Heart left ventricle (tissue), 16 donors: ENCODE data around the gene FOXA2. TPM values are rescaled to one million over a fixed set of nuclear protein-coding genes. Genes with fewer than 3 reads are reported as not detected.

ENCODE experiments used
- ATAC-seq, 4 donors: fragments of 200-7000 bp; cut with Tn5 transposase; one replicate each; pipeline ENCODE4 v1.9.1; 2020 to 2022; ENCODE audit warnings: moderate library complexity in 4 of 4, mild to moderate bottlenecking in 3 of 4, moderate number of reproducible peaks in 1 of 4
- DNase-seq, 5 donors: peaks; one replicate each; pipeline ENCODE4 v3.0.0-alpha.2; 2020
- H3K27ac ChIP-seq, 12 donors: fragments of 200-600 bp; sonication (generic) in 4 of 12; one replicate each; pipeline versions ENCODE4 v1.5.0 to v1.8.0; 2016 to 2022; ENCODE audit warnings: mild to moderate bottlenecking in 2 of 12
- H3K27me3 ChIP-seq, 9 donors: fragments of 200-600 bp; sonication (generic) in 2 of 9; one replicate each; pipeline versions ENCODE4 v1.5.1 to v1.8.0; 2016 to 2022; ENCODE audit warnings: mild to moderate bottlenecking in 3 of 9
- H3K36me3 ChIP-seq, 9 donors: fragments of 200-600 bp; sonication (generic) in 2 of 9; one replicate each; pipeline versions ENCODE4 v1.5.0 to v1.8.0; 2018 to 2022; ENCODE audit warnings: mild to moderate bottlenecking in 2 of 9
- H3K4me1 ChIP-seq, 12 donors: fragments of 200-600 bp; sonication (generic) in 4 of 12; one replicate each; pipeline versions ENCODE4 v1.5.0 to v1.8.0; 2016 to 2022; ENCODE audit warnings: mild to moderate bottlenecking in 3 of 12
- H3K4me3 ChIP-seq, 12 donors: fragments of 200-600 bp; sonication (generic) in 4 of 12; one replicate each; pipeline versions ENCODE4 v1.5.0 to v1.8.0; 2017 to 2022; ENCODE audit warnings: mild to moderate bottlenecking in 9 of 12, moderate library complexity in 4 of 12
- H3K9me3 ChIP-seq, 12 donors: fragments of 200-600 bp; sonication (generic) in 4 of 12; one replicate each; pipeline versions ENCODE4 v1.5.0 to v1.8.0; 2016 to 2022; ENCODE audit warnings: mild to moderate bottlenecking in 1 of 12
- CTCF ChIP-seq, 12 donors: fragments of 200-600 bp; sonication (generic) in 4 of 12; IDR thresholded peaks; one replicate each; pipeline versions ENCODE4 v1.5.0 to v1.8.0; 2018 to 2022; ENCODE audit warnings: antibody characterized with exemption in 12 of 12, mild to moderate bottlenecking in 5 of 12
- POLR2A ChIP-seq, 2 donors: fragments of 450-650 bp; IDR thresholded peaks; one replicate each; pipeline ENCODE4 v1.6.1; 2017; ENCODE audit warnings: antibody characterized with exemption in 2 of 2, mild to moderate bottlenecking in 2 of 2, moderate library complexity in 2 of 2
- WGBS, 4 donors: extraction: QIAGEN DNeasy Blood & Tissue Kit in 2 of 4; methylation state at CpG; one replicate each; pipeline versions ENCODE4 v1.1.5 to v1.1.7; 2013 to 2018; 5-methylcytosine and 5-hydroxymethylcytosine counted together
- intact Hi-C, 10 donors: fragments of 100-400 bp; cut with DNase I; formaldehyde crosslinking; loops; one replicate each; pipeline versions ENCODE4 v1.11.1 to v1.14.2; 2022
- polyA plus RNA-seq, 2 donors: library from polyadenylated mRNA; stranded (reverse); fragments of 200-250 nt; gene quantifications; one replicate each; pipeline ENCODE4 v1.2.3, GENCODE V29; 2013
- total RNA-seq, 9 donors: library from RNA; depleted of rRNA in 2 of 9; stranded (reverse); fragments of >200 nt in 2 of 9; fragmentation: NEBNext Ultra II Directional in 3 of 9; extraction: Animal tissue kit (Norgen Biotek cat#: 25700) in 3 of 9; gene quantifications; one replicate each; pipeline versions ENCODE4 v1.1.0 to v1.2.4, GENCODE V29; 2016 to 2023
- donor health status: ischemic (EF 13 %, LVEDD 7.1; RV severe dilation, severe dysfunction).
- donor health status: healthy with polysubstance abuse.
- donor health status: DM: no; HTN: yes; CAD: no.
- donor health status: DM: no; HTN: no; CAD: no.
- donor health status: ischemic (EF 25% LVEDD 6.9; RV normal size, moderate dysfunction).
- donor health status: ischemic (EF 25% LVEDD 5.7; RV mildly dilated, moderate dysfunction).
- donor health status: healthy.
- donor health status: DM: yes; HTN: yes; CAD: no.
- donor health status: ischemic (EF 35%, LVEDD 5.7; RV mildly dilated, moderate dysfunction).
- donor health status: nonischemic (EF 11% LVEDD 7.7; RV severe dilation, severe dysfunction).
- donor health status: DM: yes; HTN: yes; CAD: no.
- donor health status: PGD.
- donor health status: ischemic (EF 29% LVEDD 5.4; RV normal size, mild dysfunction).
- donor health status: nonischemic (EF 23%, LVEDD 6.1; RV moderate dilation, normal function).

Gene FOXA2
- total and polyA plus RNA-seq, 11 donors = not detected

- Histone ChIP-seq H3K4me1 (no peaks in the 10 kb centered on the region), H3K27me3 (peaks cover 0 to 18% (median 0%) of the 10 kb centered on the region in 9 donors), H3K36me3 (no peaks in the 10 kb centered on the region), H3K27ac (no peak overlapping the region), H3K4me3 (no peak overlapping the region), H3K9me3 (no peaks in the 10 kb centered on the region)
- DNase-seq = no peak
- intact Hi-C loops = no loop called here
- WGBS, 4 donors = 71 to 76% (median 74%) methylated on average over 10 of the region's 10 CpGs
- ATAC-seq = no peak
- TF ChIP-seq POLR2A (IDR thresholded peaks at IDR 0.05) (no peak), CTCF (IDR thresholded peaks at IDR 0.05) (no peak)
Observed at GRCh38 chr20:22533823-22534751, 50.3 kb downstream of the FOXA2 start.

GRCh38 chr20:22532598-22532997 lies 51.8 kb downstream of the FOXA2 start:
- Histone ChIP-seq H3K4me3 (no peak overlapping the region), H3K9me3 (no peaks in the 10 kb centered on the region), H3K27ac (no peak overlapping the region), H3K27me3 (peaks cover 0 to 19% (median 0%) of the 10 kb centered on the region in 9 donors), H3K36me3 (no peaks in the 10 kb centered on the region), H3K4me1 (no peaks in the 10 kb centered on the region)
- WGBS, 4 donors = 67 to 77% (median 71%) methylated on average over 3 of the region's 3 CpGs
- TF ChIP-seq CTCF (IDR thresholded peaks at IDR 0.05) = no peak
- TF ChIP-seq POLR2A (IDR thresholded peaks at IDR 0.05) = no peak
- intact Hi-C loops = no loop called here
- DNase-seq (no peak), ATAC-seq (no peak)

- ATAC-seq (no peak), DNase-seq (no peak)
- TF ChIP-seq POLR2A (IDR thresholded peaks at IDR 0.05) (no peak), CTCF (IDR thresholded peaks at IDR 0.05) (no peak)
- Histone ChIP-seq H3K4me1 (no peaks in the 10 kb centered on the region), H3K27me3 (peaks cover 0 to 16% (median 0%) of the 10 kb centered on the region in 9 donors), H3K27ac (no peak overlapping the region), H3K9me3 (no peaks in the 10 kb centered on the region), H3K36me3 (no peaks in the 10 kb centered on the region), H3K4me3 (no peak overlapping the region)
- intact Hi-C loops = no loop called here
- 70 to 78% (median 73%) methylated on average over 2 of the region's 2 CpGs for WGBS, 4 donors
Observed at GRCh38 chr20:22531756-22532155, 52.6 kb downstream of the FOXA2 start.

GRCh38 chr20:22531056-22531615 lies 53.2 kb downstream of the FOXA2 start:
- Histone ChIP-seq H3K27ac (no peak overlapping the region), H3K4me3 (no peak overlapping the region), H3K36me3 (no peaks in the 10 kb centered on the region), H3K27me3 (peaks cover 0 to 12% (median 0%) of the 10 kb centered on the region in 9 donors), H3K9me3 (no peaks in the 10 kb centered on the region), H3K4me1 (no peaks in the 10 kb centered on the region)
- 70 to 78% (median 74%) methylated on average over 8 of the region's 8 CpGs for WGBS, 4 donors
- no peak for TF ChIP-seq CTCF (IDR thresholded peaks at IDR 0.05)
- no peak for TF ChIP-seq POLR2A (IDR thresholded peaks at IDR 0.05)
- intact Hi-C loops = no loop called here
- ATAC-seq = no peak
- DNase-seq = no peak
